ENCODE results near the gene CTNNA1. TPM values are rescaled to one million over a fixed set of nuclear protein-coding genes. Genes with fewer than 3 reads are reported as not detected.

Gene CTNNA1
- total RNA-seq, 4 donors from 2014 or later: 239 to 305 (median 277) TPM

- TF ChIP-seq CTCF (IDR thresholded peaks at IDR 0.05; ENCODE audit: low read depth): no peak
Observed at GRCh38 chr5:138912093-138912492, 158.9 kb downstream of the CTNNA1 start.

DNA sequence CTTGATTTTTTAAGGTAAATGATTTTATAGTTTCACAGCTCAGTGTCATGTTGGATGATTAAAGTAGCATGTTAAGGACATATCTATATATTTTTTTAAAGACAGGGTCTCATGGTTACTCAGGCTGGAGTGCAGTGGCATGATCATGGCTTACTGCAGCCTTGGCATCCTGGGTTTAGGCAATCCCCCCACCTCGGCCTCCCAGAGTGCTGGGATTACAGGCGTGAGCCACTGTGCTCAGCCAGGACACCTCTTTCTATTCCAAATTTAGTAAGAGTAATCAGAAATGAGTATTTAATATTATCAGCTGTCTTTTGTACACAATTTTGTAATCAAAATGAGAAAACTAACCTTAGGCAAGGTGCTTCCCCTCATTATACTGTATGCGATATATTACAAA, 160.5 kb downstream of the CTNNA1 start:
- TF ChIP-seq CTCF (IDR thresholded peaks at IDR 0.05; ENCODE audit: low read depth): no peak

DNA sequence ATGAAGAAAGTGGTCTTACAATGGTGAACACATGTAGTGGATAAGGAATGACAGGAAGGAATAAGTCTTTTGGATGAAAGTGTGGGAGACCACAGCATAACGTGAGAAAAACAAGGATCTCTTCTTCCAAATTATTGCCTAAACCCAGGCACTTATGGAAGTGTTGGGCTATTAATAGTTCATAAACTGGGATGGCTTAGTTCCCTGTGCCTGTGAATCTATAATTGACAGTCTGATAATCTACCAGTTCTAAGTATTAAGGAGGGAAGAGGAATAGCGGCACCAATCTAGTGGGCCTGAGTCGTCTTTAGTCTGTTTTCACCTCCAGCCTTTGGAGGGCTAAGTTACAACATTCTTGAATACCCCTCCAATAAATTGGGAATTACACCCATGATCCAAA, 161.1 kb downstream of the CTNNA1 start:
- TF ChIP-seq CTCF (IDR thresholded peaks at IDR 0.05; ENCODE audit: low read depth): no peak

GRCh38 chr5:138918686-138919085, 165.5 kb downstream of the CTNNA1 start:
- TF ChIP-seq CTCF (IDR thresholded peaks at IDR 0.05; ENCODE audit: low read depth): no peak

DNA sequence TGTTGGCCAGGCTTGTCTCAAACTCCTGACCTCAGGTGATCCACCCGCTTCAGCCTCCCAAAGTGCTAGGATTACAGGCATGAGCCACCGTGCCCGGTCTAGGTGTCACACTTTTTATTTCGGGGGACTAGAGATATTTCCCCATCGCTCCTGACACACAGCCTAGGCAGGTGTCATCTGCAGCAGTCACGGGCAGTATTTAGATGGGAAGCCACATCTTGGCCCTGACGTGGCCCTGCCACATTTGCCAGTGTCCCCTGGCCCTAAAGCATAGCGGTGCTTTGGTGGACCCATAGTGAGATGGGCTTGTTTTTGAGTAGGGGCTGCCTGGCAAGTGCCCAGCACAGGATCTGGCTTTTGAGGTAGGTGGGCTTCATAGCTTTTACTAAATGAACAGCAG, 167.0 kb downstream of the CTNNA1 start:
- no peak for TF ChIP-seq CTCF (IDR thresholded peaks at IDR 0.05; ENCODE audit: low read depth)

DNA sequence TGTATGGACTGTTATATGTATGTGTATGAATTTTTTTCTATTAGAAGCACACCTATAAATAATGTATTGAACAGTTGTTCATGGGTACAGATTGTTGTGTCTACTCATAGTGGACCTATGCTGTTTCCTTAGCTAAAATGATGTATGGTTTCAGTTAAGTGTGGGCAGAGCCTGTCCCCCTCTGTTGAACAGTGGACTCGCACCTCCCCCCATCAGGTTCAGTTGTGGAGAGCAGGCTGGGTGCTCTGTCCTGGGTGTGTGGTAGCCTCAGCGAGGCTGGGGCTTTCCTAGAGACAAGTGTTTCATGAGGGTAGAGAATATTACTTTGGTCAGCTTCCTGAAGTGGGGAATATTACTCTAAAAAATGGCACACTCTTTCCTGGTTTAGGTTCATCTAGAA, 169.3 kb downstream of the CTNNA1 start:
- TF ChIP-seq CTCF (IDR thresholded peaks at IDR 0.05; ENCODE audit: low read depth): no peak

DNA sequence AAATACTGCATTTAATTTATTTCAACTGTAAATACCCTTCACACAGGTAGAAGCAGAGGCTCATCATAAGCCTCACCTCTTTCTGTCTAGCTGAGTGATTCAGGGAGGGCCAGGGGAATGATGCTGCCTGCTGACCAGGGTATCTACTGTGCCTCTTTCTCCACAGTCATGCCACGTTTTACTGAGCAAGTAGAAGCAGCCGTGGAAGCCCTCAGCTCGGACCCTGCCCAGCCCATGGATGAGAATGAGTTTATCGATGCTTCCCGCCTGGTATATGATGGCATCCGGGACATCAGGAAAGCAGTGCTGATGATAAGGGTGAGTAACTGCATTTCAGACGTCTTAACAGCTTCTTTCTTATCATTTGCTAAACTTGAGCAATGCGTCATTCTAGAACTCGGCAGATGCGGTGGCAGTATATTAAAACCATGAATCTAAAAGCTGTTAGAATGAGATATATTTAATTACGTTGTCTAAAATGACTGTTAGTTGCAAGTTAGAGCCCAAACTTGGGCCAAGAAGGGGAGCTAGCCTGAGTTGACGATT, 171.9 kb downstream of the CTNNA1 start:
- TF ChIP-seq CTCF (IDR thresholded peaks at IDR 0.05; ENCODE audit: low read depth): no peak
